Pancreas (tissue), 10 donors: ENCODE data around the gene UBAC2. TPM values are rescaled to one million over a fixed set of nuclear protein-coding genes. Genes with fewer than 3 reads are reported as not detected.

Experiments
- ATAC-seq, 4 donors: fragments of 200-7000 bp; cut with Tn5 transposase; one replicate each; pipeline versions ENCODE4 v1.8.0 to v1.9.1; 2020; ENCODE audit warnings: mild to moderate bottlenecking in 4 of 4, moderate library complexity in 4 of 4
- DNase-seq, 6 donors: peaks; one replicate each; pipeline ENCODE4 v3.0.0-alpha.2; 2020
- FAIRE-seq: peaks from 2 replicates; lab custom pipeline; 2012; peaks lifted over from hg19 to GRCh38; lab: Jason Lieb, UNC
- H3K27ac ChIP-seq, 4 donors: fragments of 200-600 bp; sonication (generic); 1 replicate in 3 of 4; 2 replicates in 1 of 4; pipeline versions ENCODE4 v1.5.0 to v1.8.0; 2020
- H3K27me3 ChIP-seq, 4 donors: fragments of 200-600 bp; one replicate each; pipeline ENCODE4 v1.8.0; 2021
- H3K36me3 ChIP-seq, 3 donors: fragments of 200-600 bp; sonication (generic) in 1 of 3; one replicate each; pipeline versions ENCODE4 v1.5.0 to v1.8.0; 2020 to 2021
- H3K4me1 ChIP-seq, 3 donors: fragments of 200-600 bp; one replicate each; pipeline ENCODE4 v1.8.0; 2021
- H3K4me3 ChIP-seq, 4 donors: fragments of 200-600 bp; sonication (generic) in 2 of 4; one replicate each; pipeline versions ENCODE4 v1.5.0 to v1.8.0; 2020 to 2021
- H3K9me3 ChIP-seq, 4 donors: fragments of 200-600 bp; one replicate each; pipeline ENCODE4 v1.8.0; 2021
- CTCF ChIP-seq, 4 donors: fragments of 200-600 bp; sonication (generic) in 3 of 4; IDR thresholded peaks; one replicate each; pipeline versions ENCODE4 v1.5.0 to v1.8.0; 2021; ENCODE audit warnings: antibody characterized with exemption in 4 of 4
- WGBS, 2 donors: extraction: QIAGEN DNeasy Blood & Tissue Kit; methylation state at CpG; one replicate each; pipeline ENCODE4 v1.1.7; 2013; 5-methylcytosine and 5-hydroxymethylcytosine counted together
- intact Hi-C, 3 donors: fragments of 100-400 bp; cut with DNase I; formaldehyde crosslinking; loops; one replicate each; pipeline versions ENCODE4 v1.11.1 to v1.14.2; 2022
- polyA plus RNA-seq, 2 donors: library from polyadenylated mRNA; stranded (reverse); fragments of 200-250 nt; gene quantifications; one replicate each; pipeline ENCODE4 v1.2.3, GENCODE V29; 2013
- total RNA-seq, 6 donors: library from RNA; stranded (reverse); fragmentation: NEBNext Ultra II Directional in 4 of 6; extraction: Animal tissue kit (Norgen Biotek cat#: 25700) in 4 of 6; gene quantifications; one replicate each; pipeline versions ENCODE4 v1.2.1 to v1.2.4, GENCODE V29; 2021 to 2023
- donor health status: healthy with polysubstance abuse.
- donor health status: DM: no; HTN: no; CAD: no; lungs with moderate emphysema.
- donor health status: DM: no; HTN: no; CAD: no.
- donor health status: control.
- donor health status: control.
- donor health status: Bipolar disorder and iron deficiency.
- donor health status: DM: yes; HTN: yes; CAD: no.
- donor health status: DM: no; HTN: no; CAD: no.
- donor health status: DM: no; HTN: no; CAD: no.
- donor health status: DM: yes; HTN: yes; CAD: no.

Gene UBAC2
- total and polyA plus RNA-seq, 8 donors: 17.5 to 29.5 (median 26.9) TPM

- H3K27ac ChIP-seq: no peak overlapping the region
- no peaks in the 10 kb centered on the region for H3K9me3 ChIP-seq
- no peaks in the 10 kb centered on the region for H3K36me3 ChIP-seq
- no peak for DNase-seq
- no peak for FAIRE-seq
- no peak overlapping the region for H3K4me3 ChIP-seq
- intact Hi-C loops: loop anchor here in 2 of 3 donors (5.0 to 10.0 kb wide), 3 partner anchors 88 to 172 kb away; no protein-coding TSS in a partner anchor
- no peaks in the 10 kb centered on the region for H3K27me3 ChIP-seq
- 74 to 79% methylated on average over 8 of the region's 8 CpGs for WGBS, 2 donors
- no peaks in the 10 kb centered on the region for H3K4me1 ChIP-seq
- no peak for ATAC-seq
- no peak for TF ChIP-seq CTCF (IDR thresholded peaks at IDR 0.05)
Measured at GRCh38 chr13:99265162-99265800, 64.6 kb downstream of the UBAC2 start.

- 11 to 20% methylated on average over 3 of the region's 3 CpGs for WGBS, 2 donors
- no peaks in the 10 kb centered on the region for H3K36me3 ChIP-seq
- no peak overlapping the region for H3K27ac ChIP-seq
- no peaks in the 10 kb centered on the region for H3K4me1 ChIP-seq
- intact Hi-C loops: loop anchor here in 2 of 3 donors (5.0 to 10.0 kb wide), 3 partner anchors 89 to 171 kb away; no protein-coding TSS in a partner anchor
- FAIRE-seq (peak; percentile 95), DNase-seq (no peak), ATAC-seq (peak; percentile 77 to 89 (median 79))
- no peaks in the 10 kb centered on the region for H3K27me3 ChIP-seq
- no peak overlapping the region for H3K4me3 ChIP-seq
- H3K9me3 ChIP-seq: no peaks in the 10 kb centered on the region
- TF ChIP-seq CTCF (IDR thresholded peaks at IDR 0.05): peak; percentile 16 to 49 (median 46)
Measured at GRCh38 chr13:99265821-99266426, 65.3 kb downstream of the UBAC2 start.

GRCh38 chr13:99266827-99267226, 66.2 kb downstream of the UBAC2 start:
- Histone ChIP-seq H3K27me3 (no peaks in the 10 kb centered on the region), H3K9me3 (no peaks in the 10 kb centered on the region), H3K36me3 (no peaks in the 10 kb centered on the region), H3K4me1 (no peaks in the 10 kb centered on the region), H3K4me3 (no peak overlapping the region), H3K27ac (no peak overlapping the region)
- ATAC-seq: no peak
- no peak for FAIRE-seq
- no peak for DNase-seq
- WGBS, 2 donors: 87 to 90% methylated on average over 6 of the region's 6 CpGs
- no peak for TF ChIP-seq CTCF (IDR thresholded peaks at IDR 0.05)
- intact Hi-C loops: loop anchor here in 2 of 3 donors (5.0 to 10.0 kb wide), 3 partner anchors 90 to 170 kb away; no protein-coding TSS in a partner anchor

GRCh38 chr13:99267927-99268326, 67.3 kb downstream of the UBAC2 start:
- no peak for ATAC-seq
- no peak for DNase-seq
- intact Hi-C loops: loop anchor here in 2 of 3 donors (5.0 to 10.0 kb wide), 3 partner anchors 91 to 169 kb away; no protein-coding TSS in a partner anchor
- no peak for TF ChIP-seq CTCF (IDR thresholded peaks at IDR 0.05)
- H3K27me3 ChIP-seq: no peaks in the 10 kb centered on the region
- no peak overlapping the region for H3K4me3 ChIP-seq
- no peaks in the 10 kb centered on the region for H3K9me3 ChIP-seq
- H3K36me3 ChIP-seq: no peaks in the 10 kb centered on the region
- H3K27ac ChIP-seq: no peak overlapping the region
- 78 to 87% methylated on average over 4 of the region's 4 CpGs for WGBS, 2 donors
- FAIRE-seq: no peak
- no peaks in the 10 kb centered on the region for H3K4me1 ChIP-seq
